ELR (cell line): Measurements from ENCODE around the gene ARID3C.
"Not testable (repeated sequence)": the region's sequence is repeated elsewhere in the genome, so short reads cannot be mapped to it uniquely, and the experiment has no call there.

Source experiments
- DNase-seq: peaks from one replicate; pipeline ENCODE4 v3.0.0-alpha.2; 2015; ENCODE audit warnings: low read depth

ARID3C gene

GRCh38 chr9:34652602-34653000 is 23.7 kb upstream of the ARID3C start:
- peak; percentile 21 for DNase-seq

- DNase-seq: peak; percentile 92
Measured at GRCh38 chr9:34651876-34652601, 23.2 kb upstream of the ARID3C start, which contains the start of gene IL11RA. TSS of gene IL11RA (plus strand) at chr9:34652185. CDS start at chr9:34655218, 3,033 bp downstream.

- peak; percentile 32 for DNase-seq
Measured at GRCh38 chr9:34651321-34651720, 22.5 kb upstream of the ARID3C start.

GRCh38 chr9:34650816-34651215 is 21.9 kb upstream of the ARID3C start:
- DNase-seq: no peak

GRCh38 chr9:34648673-34649072 is 19.8 kb upstream of the ARID3C start:
- no peak for DNase-seq

- no peak for DNase-seq
Measured at GRCh38 chr9:34647651-34648050, 18.8 kb upstream of the ARID3C start.

GRCh38 chr9:34647084-34647403 is 18.2 kb upstream of the ARID3C start:
- DNase-seq: no peak

GRCh38 chr9:34646211-34647083 is 17.6 kb upstream of the ARID3C start, which contains the start of gene GALT:
TSS of gene GALT (plus strand) at chr9:34646675. CDS start at chr9:34646705, 30 bp downstream.
- DNase-seq: peak; percentile 91

GRCh38 chr9:34644766-34645314 is 16.0 kb upstream of the ARID3C start:
- no peak for DNase-seq

- no peak for DNase-seq
Measured at GRCh38 chr9:34642679-34643078, 13.8 kb upstream of the ARID3C start.

- DNase-seq: not testable (repeated sequence)
Measured at GRCh38 chr9:34639322-34639721, 10.5 kb upstream of the ARID3C start.

GRCh38 chr9:34638138-34638445 is 9.2 kb upstream of the ARID3C start:
- no peak for DNase-seq

- DNase-seq: peak; percentile 94
Measured at GRCh38 chr9:34637356-34638137, 8.7 kb upstream of the ARID3C start, which contains the start of gene SIGMAR1. TSS of gene SIGMAR1 (minus strand) at chr9:34637787. CDS start at chr9:34637697, 90 bp downstream.

GRCh38 chr9:34636791-34637355 is 8.0 kb upstream of the ARID3C start:
- DNase-seq: peak; percentile 54

- no peak for DNase-seq
Measured at GRCh38 chr9:34635556-34635955, 6.7 kb upstream of the ARID3C start.

GRCh38 chr9:34634551-34635248 is 5.8 kb upstream of the ARID3C start:
- DNase-seq: no peak

GRCh38 chr9:34633851-34634550 is 5.1 kb upstream of the ARID3C start:
- DNase-seq: peak; percentile 74

GRCh38 chr9:34633166-34633565 is 4.3 kb upstream of the ARID3C start:
- no peak for DNase-seq

- DNase-seq: no peak
Measured at GRCh38 chr9:34630402-34631154, 1.7 kb upstream of the ARID3C start.

- no peak for DNase-seq
Measured at GRCh38 chr9:34629491-34629808, 584 bp upstream of the ARID3C start.
